GOT3 (cell line): ENCODE measurements around the gene ATP7B.

Source experiments
- DNase-seq: peaks from one replicate; lab custom pipeline; 2025; ENCODE audit warnings: mixed read lengths; lab: John Stamatoyannopoulos, UW

Gene ATP7B

GRCh38 chr13:51894239-51894638, 117.0 kb downstream of the ATP7B start:
- DNase-seq: no peak

GRCh38 chr13:51892657-51893056, 118.6 kb downstream of the ATP7B start:
- no peak for DNase-seq

- DNase-seq: no peak
Measured at GRCh38 chr13:51887468-51887867, 123.8 kb downstream of the ATP7B start.

- DNase-seq: no peak
Measured at GRCh38 chr13:51885651-51886050, 125.6 kb downstream of the ATP7B start.

GRCh38 chr13:51883226-51883600, 128.0 kb downstream of the ATP7B start:
- no peak for DNase-seq
